Activated CD4-positive, alpha-beta T cell treated with anti-CD3 and anti-CD28 coated beads, Interleukin-2, Interleukin-6, amounts not matched to agents 100 ng/mL and 50 ng/mL, durations not matched to agents 16 hours and 8 hours (primary cell): ENCODE measurements around the gene MAML3.

Source experiments
- DNase-seq: peaks from one replicate; pipeline ENCODE4 v3.0.0-alpha.2; 2020

MAML3 gene

DNA sequence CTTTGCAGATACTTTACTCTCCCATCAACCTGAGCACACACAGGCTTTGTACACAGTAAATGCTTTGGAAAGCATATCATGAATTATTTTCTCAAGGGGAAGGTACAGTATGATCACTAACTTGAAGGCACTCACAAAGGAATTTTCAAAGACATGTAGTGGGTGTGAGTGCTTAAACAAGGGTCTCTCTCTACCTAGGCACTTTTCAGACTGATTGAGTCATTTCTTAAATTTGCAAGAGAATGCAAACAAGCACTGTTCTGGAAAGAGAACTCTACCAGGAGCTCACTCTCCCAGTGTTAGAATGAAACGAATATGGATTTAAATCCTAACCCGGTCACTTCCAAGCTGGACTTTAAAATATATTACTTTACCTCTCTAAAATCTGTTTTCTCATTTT is 85.7 kb downstream of the MAML3 start:
- DNase-seq = no peak

GRCh38 chr4:140066031-140066930 is 87.7 kb downstream of the MAML3 start:
- no peak for DNase-seq

DNA sequence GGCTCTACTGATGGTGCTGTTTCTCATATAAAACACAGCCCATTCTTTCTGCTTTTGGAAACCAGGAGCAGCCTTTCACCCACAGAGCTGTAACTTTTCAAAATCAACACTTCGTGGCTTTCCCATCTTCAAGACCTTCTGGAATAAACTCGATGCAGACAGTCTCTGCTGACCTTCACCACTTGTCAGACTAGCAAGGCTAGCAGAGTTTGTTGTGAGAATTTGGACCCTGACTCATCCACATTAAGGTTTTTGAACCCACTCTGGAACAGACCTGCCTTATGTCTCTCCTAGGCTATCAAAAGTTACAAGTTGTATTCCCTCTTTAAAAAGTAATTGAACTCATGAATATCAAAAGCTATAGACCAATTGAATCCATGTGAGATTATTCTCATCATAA is 88.6 kb downstream of the MAML3 start:
- DNase-seq = no peak

- DNase-seq = no peak
These were observed 92.2 kb downstream of the MAML3 start for GRCh38 chr4:140061659-140062289.

- no peak for DNase-seq
These were observed 92.8 kb downstream of the MAML3 start for GRCh38 chr4:140061194-140061593.

- no peak for DNase-seq
These were observed 94.8 kb downstream of the MAML3 start for GRCh38 chr4:140059159-140059558.

DNA sequence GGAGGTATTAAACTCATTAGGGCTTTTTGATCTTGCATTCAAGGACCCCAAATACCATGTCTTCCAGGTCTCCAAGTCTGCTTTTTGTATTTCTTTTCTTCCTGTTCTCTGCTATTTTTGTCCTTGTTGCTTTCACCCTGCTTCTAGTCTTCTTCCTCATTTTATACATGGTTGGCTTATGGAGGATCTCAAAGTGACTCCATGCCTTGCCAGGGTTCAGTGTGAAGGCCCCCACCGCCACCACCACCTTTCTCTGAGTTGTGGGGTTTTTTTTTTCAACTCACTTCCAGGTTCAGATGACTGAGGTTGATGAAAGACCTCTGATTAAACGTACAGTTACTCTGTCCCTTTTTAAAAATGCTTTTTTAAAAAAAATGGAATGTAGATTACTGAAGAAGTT is 96.3 kb downstream of the MAML3 start:
- no peak for DNase-seq

DNA sequence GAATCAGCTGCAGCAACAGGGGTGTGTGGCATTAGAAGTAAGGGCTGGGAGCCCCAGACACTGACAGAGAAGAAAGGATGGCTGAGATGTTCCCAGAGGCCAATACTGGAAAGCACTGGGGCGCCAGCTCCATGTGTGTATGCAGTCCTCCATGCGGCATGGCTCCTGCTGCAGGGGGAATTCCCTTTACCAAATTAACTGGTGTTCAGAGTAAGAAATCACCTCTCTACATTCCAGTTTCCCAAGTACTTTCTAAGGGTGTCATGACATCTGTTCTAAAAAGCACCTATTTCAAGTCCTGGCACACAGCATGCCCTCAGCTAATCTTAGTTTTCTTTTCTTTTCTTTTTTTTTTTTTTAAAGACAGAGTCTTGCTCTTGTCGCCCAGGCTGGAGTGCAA is 98.0 kb downstream of the MAML3 start:
- no peak for DNase-seq

GRCh38 chr4:140054861-140055260 is 99.1 kb downstream of the MAML3 start:
- DNase-seq = no peak

GRCh38 chr4:140053185-140053584 is 100.8 kb downstream of the MAML3 start:
- DNase-seq = no peak

- peak; percentile 32 for DNase-seq
These were observed 101.9 kb downstream of the MAML3 start for GRCh38 chr4:140052050-140052449.

DNA sequence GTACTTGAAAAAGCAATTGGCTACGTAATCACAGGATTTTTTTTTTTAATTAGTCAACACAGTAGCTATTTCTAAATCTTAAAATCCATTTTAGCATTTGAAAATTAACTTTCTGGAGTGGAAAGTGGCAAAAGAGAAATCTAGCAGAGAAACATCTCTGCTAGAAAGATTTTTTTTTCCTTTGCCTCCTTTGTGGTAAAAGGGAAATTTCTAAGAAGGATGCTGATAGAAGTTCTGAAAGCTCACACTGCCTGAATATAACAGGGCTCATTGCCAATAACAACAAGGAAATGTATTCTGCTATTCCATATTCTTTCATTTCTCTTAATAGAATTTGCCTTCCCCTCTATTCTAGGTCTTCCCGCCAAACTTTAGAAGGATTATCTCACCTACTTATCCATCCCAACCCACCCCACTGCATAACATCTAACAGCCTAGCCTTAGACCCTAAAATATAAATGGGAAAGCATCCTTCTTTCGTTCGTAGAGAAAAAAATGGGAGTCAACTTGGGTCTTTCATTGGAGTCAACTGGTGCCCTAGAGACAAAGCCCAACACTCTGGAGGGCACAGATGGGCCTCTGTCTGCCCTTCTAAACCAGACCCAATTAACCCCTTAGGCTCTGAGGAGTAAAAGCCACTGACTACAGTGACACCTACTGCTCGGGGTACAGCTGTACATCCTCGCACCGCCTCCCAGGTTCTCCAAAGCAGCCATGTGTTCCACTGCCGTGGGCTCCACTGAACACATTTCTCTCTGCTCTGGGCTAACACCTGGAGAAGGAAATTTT is 103.9 kb downstream of the MAML3 start:
- peak; percentile 50 for DNase-seq

- DNase-seq = peak; percentile 52
These were observed 104.7 kb downstream of the MAML3 start for GRCh38 chr4:140049024-140049848.

DNA sequence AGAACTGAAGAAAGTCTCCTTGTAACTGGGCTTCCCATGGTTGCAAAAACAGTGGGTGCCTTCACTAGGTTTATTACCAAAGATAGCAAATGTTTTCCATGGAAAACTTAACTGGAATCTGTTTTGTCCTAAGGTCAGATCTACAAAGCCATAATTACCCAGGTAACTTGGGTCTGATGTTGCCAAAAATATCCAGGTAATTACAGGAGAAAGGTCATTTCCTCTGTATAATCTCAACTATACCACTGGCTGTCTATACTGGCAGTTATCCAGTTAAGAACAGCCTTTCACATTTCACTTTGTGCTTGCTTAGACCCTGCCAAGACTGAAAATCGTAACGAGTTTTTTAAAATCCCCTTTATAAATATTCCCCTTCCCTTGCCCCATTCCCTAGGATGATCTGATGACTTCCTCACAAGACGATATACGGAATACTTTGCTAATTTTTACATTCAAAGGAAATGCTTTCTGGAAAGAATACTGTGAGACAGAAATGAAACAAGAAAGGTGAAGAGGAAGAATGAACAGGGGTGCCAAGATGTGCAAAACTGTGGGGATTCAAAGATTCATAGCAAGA is 105.5 kb downstream of the MAML3 start:
- no peak for DNase-seq

DNA sequence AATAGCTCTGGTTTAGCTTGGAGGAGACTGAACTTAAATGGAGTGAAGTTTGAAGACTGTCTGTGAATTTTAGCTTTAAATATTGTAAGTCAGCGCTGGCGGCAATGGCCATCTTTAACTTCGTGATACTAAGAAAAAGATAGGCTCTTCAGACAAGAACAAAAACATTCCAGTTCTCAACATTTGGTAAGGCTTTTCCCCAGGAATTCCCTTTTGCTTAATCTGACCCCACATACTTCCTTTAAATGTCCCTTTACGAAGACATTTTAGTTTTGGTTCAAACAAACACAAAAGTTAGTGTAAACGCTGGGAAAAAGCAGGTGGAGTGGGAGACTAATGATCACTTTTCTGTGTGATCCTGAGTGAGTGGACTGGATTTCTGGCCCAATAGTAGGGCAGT is 106.2 kb downstream of the MAML3 start:
- no peak for DNase-seq

DNA sequence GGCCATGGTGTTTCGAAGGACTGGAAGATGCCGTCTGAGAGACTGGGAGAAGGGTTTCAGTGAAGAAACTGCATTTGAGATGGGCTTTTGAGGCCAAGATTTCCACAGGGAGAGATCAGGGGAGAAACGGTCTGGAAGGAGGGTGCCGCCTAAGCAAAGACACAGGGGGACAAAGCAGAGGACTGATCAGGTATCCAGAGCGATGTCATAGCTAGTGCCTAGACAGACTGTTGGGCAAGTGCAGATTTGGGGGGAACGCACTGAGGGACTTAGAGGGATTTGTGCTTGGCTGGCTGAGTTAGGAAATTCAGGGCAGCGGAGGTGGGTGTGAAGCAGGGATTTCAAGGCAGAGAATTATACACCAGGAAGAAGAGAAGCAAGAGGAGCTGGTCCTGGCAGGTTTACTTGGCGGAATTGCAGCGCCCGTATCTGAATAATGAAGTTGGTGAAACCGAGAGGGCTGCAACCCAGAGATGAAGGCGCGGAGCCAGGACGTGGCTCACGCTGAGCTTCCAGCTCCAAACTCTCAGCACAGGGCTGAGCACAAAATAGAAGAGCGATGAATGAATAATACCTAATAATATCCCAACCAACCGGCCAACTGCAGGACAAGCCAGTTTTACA is 106.9 kb downstream of the MAML3 start:
- no peak for DNase-seq

- no peak for DNase-seq
These were observed 107.4 kb downstream of the MAML3 start for GRCh38 chr4:140046543-140046942.

DNA sequence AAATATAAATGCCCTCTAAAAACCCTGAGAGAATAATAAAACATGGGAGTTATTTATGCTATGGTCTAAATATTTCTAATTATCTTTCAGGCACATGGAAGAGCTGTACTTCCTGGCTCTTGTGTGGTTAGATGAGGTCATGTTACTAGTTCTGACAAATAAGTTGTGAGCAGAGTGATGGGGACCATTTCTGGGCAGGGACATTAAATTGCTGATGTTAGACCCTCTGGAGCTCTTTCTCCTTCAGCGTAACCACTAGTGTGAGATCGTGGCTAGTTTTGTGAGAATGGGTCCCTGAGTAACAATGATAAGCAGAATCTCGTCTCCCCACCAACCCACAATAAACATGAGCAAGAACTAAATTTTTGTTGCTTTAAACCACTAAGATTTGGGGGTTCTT is 108.0 kb downstream of the MAML3 start:
- no peak for DNase-seq

DNA sequence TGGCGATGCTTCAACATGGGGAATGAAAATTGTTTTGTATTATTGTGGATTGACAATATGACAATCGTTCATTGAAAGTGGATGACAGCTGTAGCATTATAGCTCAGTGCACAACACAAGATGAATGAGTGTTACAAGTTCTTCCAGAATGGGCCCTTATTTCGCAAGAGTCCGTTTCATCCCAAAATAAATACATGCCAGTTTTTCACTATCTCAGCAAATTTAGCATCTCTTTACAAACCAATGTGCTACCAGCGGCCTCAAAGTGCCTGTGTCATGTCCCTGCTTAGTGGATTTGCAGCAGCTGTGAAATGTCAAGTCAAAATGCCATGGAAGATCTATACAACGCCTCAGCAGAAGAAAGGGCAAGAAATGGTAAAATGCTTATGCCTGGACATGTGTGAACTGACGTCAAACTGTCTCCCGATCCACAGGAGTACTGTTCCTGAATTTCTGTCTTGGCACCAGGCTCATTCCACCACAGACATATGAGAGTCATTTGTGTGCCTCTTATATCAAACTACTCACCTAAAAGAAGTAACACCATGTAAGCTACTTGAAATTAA is 109.6 kb downstream of the MAML3 start:
- no peak for DNase-seq

DNA sequence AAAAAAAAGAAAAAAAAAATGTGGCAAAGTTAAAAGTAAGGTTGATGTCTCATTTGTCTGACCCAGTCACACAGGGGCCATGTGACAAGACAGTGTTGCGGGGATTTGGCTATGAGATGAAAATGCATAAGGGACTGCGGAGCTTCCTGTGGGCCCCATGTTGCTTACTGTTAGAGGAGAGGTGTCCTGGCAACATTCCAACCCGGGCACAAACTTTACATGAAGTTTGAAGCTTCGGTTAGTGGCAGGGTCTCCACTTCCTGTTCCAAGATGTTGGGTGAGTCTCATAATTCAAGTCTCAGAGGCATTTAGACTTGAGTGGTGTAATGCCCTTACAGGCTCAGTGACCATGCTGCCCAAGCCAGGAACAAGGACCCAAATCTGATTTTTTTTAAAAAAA is 111.3 kb downstream of the MAML3 start:
- no peak for DNase-seq

DNA sequence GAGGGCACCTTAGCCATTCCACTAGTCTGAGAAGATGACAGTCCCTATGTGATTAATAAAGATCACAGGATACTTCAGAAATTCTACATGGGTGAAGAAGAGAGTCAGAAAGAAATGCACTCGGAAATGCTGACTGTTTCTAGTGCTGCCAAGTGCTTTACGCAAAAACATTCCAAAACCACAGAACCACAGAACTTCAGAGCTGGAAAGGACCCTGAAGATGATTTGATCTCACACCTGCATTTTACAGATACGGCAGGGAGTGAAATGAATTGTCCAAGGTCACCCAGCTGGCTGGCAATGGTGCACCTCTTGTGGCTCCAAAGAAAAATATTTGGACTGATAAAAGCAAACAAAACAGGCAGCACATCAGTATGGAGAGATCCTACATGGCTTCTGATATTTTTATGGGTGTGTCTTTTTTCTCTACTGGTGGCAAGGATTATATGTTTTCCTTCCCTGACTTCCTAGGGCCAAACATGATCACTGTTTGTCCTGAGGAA is 115.9 kb downstream of the MAML3 start:
- DNase-seq = no peak
